Esophagus squamous epithelium (tissue), 4 donors: ENCODE measurements around the gene TRIM65.
A peak's percentile ranks its signal among the peaks of the same experiment; 100 is the strongest.

Experiments used
- POLR2A ChIP-seq, 4 donors: fragments of 450-650 bp; IDR thresholded peaks; one replicate each; pipeline ENCODE4 v1.6.1; 2017; ENCODE audit warnings: antibody characterized with exemption in 4 of 4, mild to moderate bottlenecking in 4 of 4, moderate library complexity in 3 of 4
- TF ChIP-seq, protein P1 (sequence below), 6 experiments: fragments of 450-650 bp in 4 of 6; fragments of 200-600 bp in 2 of 6; sonication (generic) in 2 of 6; IDR thresholded peaks; one replicate each; pipeline ENCODE4 v1.5.1; 2016 to 2019; ENCODE audit warnings: antibody characterized with exemption in 6 of 6, mild to moderate bottlenecking in 4 of 6, moderate library complexity in 4 of 6

GRCh38 chr17:75845058-75845711 is 51.6 kb downstream of the TRIM65 start:
- TF ChIP-seq, protein P1, sequence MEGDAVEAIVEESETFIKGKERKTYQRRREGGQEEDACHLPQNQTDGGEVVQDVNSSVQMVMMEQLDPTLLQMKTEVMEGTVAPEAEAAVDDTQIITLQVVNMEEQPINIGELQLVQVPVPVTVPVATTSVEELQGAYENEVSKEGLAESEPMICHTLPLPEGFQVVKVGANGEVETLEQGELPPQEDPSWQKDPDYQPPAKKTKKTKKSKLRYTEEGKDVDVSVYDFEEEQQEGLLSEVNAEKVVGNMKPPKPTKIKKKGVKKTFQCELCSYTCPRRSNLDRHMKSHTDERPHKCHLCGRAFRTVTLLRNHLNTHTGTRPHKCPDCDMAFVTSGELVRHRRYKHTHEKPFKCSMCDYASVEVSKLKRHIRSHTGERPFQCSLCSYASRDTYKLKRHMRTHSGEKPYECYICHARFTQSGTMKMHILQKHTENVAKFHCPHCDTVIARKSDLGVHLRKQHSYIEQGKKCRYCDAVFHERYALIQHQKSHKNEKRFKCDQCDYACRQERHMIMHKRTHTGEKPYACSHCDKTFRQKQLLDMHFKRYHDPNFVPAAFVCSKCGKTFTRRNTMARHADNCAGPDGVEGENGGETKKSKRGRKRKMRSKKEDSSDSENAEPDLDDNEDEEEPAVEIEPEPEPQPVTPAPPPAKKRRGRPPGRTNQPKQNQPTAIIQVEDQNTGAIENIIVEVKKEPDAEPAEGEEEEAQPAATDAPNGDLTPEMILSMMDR (IDR thresholded peaks at IDR 0.05): peak; percentile 76 to 99 (median 93)
- TF ChIP-seq POLR2A (IDR thresholded peaks at IDR 0.05): peak in 1 of 4 donors; percentile 9
